Neuronal stem cell (in vitro differentiated cells): ENCODE measurements around the gene INTU.

ENCODE experiments used
- DNase-seq: peaks from one replicate; pipeline ENCODE4 v3.0.0-alpha.2; 2013; ENCODE audit warnings: low spot score
- H2AFZ ChIP-seq: one replicate; pipeline ENCODE4 v1.6.1; 2013; ENCODE audit warnings: mild to moderate bottlenecking, low read length, inconsistent platforms
- H2AK5ac ChIP-seq: 2 replicates; pipeline ENCODE4 v1.6.1; 2013; ENCODE audit warnings: low read depth, mild to moderate bottlenecking, inconsistent platforms, low read length, moderate library complexity, mixed read lengths
- H2BK120ac ChIP-seq: 2 replicates; pipeline ENCODE4 v1.6.1; 2013; ENCODE audit warnings: low read depth, mild to moderate bottlenecking, inconsistent platforms, low read length, moderate library complexity, mixed read lengths
- H2BK12ac ChIP-seq: one replicate; pipeline ENCODE4 v1.6.1; 2013; ENCODE audit warnings: low read length, inconsistent platforms
- H2BK15ac ChIP-seq: 2 replicates; pipeline ENCODE4 v1.6.1; 2013; ENCODE audit warnings: mild to moderate bottlenecking, low read length, inconsistent platforms, mixed read lengths
- H2BK5ac ChIP-seq: one replicate; pipeline ENCODE4 v1.6.1; 2013; ENCODE audit warnings: inconsistent platforms, mild to moderate bottlenecking, low read length, moderate library complexity
- H3K14ac ChIP-seq: one replicate; pipeline ENCODE4 v1.6.1; 2013; ENCODE audit warnings: low read length, inconsistent platforms
- H3K18ac ChIP-seq: 2 replicates; pipeline ENCODE4 v1.6.1; 2013; ENCODE audit warnings: low read length, inconsistent platforms
- H3K23ac ChIP-seq: 2 replicates; pipeline ENCODE4 v1.6.1; 2013; ENCODE audit warnings: low read depth, mild to moderate bottlenecking, mixed read lengths, low read length, inconsistent platforms; ENCODE audit not compliant: poor library complexity
- H3K27ac ChIP-seq: replicated peaks from 3 replicates; pipeline ENCODE4 v1.5.1; 2013; ENCODE audit warnings: low read length, inconsistent platforms
- H3K27me3 ChIP-seq, 3 experiments: 2 replicates each; pipeline ENCODE4 v1.6.1; 2013; ENCODE audit warnings: low read length in 3 of 3, mild to moderate bottlenecking in 2 of 3, inconsistent platforms in 1 of 3, low read depth in 1 of 3, mixed read lengths in 1 of 3, moderate library complexity in 1 of 3; ENCODE audit not compliant: control insufficient read depth in 3 of 3, insufficient read depth in 3 of 3
- H3K36me3 ChIP-seq, 2 donors: replicated peaks in 1 of 2; 2 replicates each; pipeline ENCODE4 v1.6.1; 2013; ENCODE audit warnings: low read length in 2 of 2; ENCODE audit not compliant: control insufficient read depth in 2 of 2, insufficient read depth in 2 of 2
- H3K4ac ChIP-seq: 2 replicates; pipeline ENCODE4 v1.6.1; 2013; ENCODE audit warnings: inconsistent platforms, mild to moderate bottlenecking, low read length, moderate library complexity
- H3K4me1 ChIP-seq, 2 donors: 1 replicate in 1 of 2; 2 replicates in 1 of 2; pipeline ENCODE4 v1.6.1; 2013; ENCODE audit warnings: low read length in 2 of 2, low read depth in 1 of 2; ENCODE audit not compliant: control insufficient read depth in 2 of 2, insufficient read depth in 1 of 2
- H3K4me2 ChIP-seq: one replicate; pipeline ENCODE4 v1.6.1; 2013; ENCODE audit warnings: mild to moderate bottlenecking, low read length, inconsistent platforms; ENCODE audit not compliant: insufficient read depth, poor library complexity, severe bottlenecking
- H3K4me3 ChIP-seq, 2 donors: 2 replicates each; pipeline ENCODE4 v1.5.1; 2013; ENCODE audit warnings: low read length in 2 of 2, mild to moderate bottlenecking in 2 of 2, inconsistent platforms in 1 of 2, moderate library complexity in 1 of 2
- H3K79me1 ChIP-seq: one replicate; pipeline ENCODE4 v1.6.1; 2013; ENCODE audit warnings: low read depth, mild to moderate bottlenecking, inconsistent platforms, low read length, moderate library complexity
- H3K9ac ChIP-seq: one replicate; pipeline ENCODE4 v1.6.1; 2013; ENCODE audit warnings: mild to moderate bottlenecking, low read depth, low read length, inconsistent platforms; ENCODE audit not compliant: poor library complexity
- H3K9me3 ChIP-seq, 2 donors: replicated peaks in 1 of 2; 2 replicates each; pipeline versions ENCODE3 to v1.6.1; 2013; ENCODE audit warnings: low read length in 2 of 2, mild to moderate bottlenecking in 2 of 2, inconsistent platforms in 1 of 2, low read depth in 1 of 2, mixed read lengths in 1 of 2, moderate library complexity in 1 of 2; ENCODE audit not compliant: control insufficient read depth in 2 of 2, insufficient read depth in 1 of 2
- H4K8ac ChIP-seq: one replicate; pipeline ENCODE4 v1.6.1; 2013; ENCODE audit warnings: low read depth, mild to moderate bottlenecking, inconsistent platforms, low read length, moderate library complexity
- H4K91ac ChIP-seq: one replicate; pipeline ENCODE4 v1.6.1; 2013; ENCODE audit warnings: low read length, low read depth, mild to moderate bottlenecking, inconsistent platforms; ENCODE audit not compliant: poor library complexity
- WGBS, 2 donors: extraction: QIAGEN DNeasy Blood & Tissue Kit; methylation state at CpG; one replicate each; pipeline ENCODE4 v1.1.7; 2013; ENCODE audit warnings: missing lambda C conversion rate in 2 of 2, mixed read lengths in 1 of 2; ENCODE audit not compliant: insufficient read length in 2 of 2, insufficient replicate concordance in 1 of 2; ENCODE audit errors: extremely low coverage in 2 of 2; 5-methylcytosine and 5-hydroxymethylcytosine counted together

INTU gene

GRCh38 chr4:127622621-127622920 is 10.2 kb upstream of the INTU start:
- H3K9me3 ChIP-seq, result no peaks in the 10 kb centered on the region
- no peak overlapping the region for H3K9ac ChIP-seq
- no peak overlapping the region for H3K4ac ChIP-seq
- H2BK5ac ChIP-seq, result no peak overlapping the region
- peak overlapping the region; percentile 85 for H3K23ac ChIP-seq
- peak overlapping the region; percentile 91 for H3K4me2 ChIP-seq
- no peak for DNase-seq
- peaks cover 2 to 3% of the 10 kb centered on the region in 2 donors for H3K4me1 ChIP-seq
- peak overlapping the region; percentile 58 for H2BK12ac ChIP-seq
- H2BK120ac ChIP-seq, result peak overlapping the region; percentile 72
- no peaks in the 10 kb centered on the region for H3K36me3 ChIP-seq
- H2AK5ac ChIP-seq, result no peak overlapping the region
- H4K91ac ChIP-seq, result no peak overlapping the region
- peaks cover 1% of the 10 kb centered on the region for H3K79me1 ChIP-seq
- H3K18ac ChIP-seq, result peak overlapping the region; percentile 95
- H4K8ac ChIP-seq, result no peak overlapping the region
- peak overlapping the region; percentile 100 for H2AFZ ChIP-seq
- H3K4me3 ChIP-seq, result peak overlapping the region; percentile 67 to 84
- no peak overlapping the region for H3K27ac ChIP-seq
- H3K14ac ChIP-seq, result no peak overlapping the region
- no CpG with 5 or more reads among the region's 12 CpGs for WGBS, 2 donors
- H3K27me3 ChIP-seq, result peaks cover 0 to 19% (median 11%) of the 10 kb centered on the region in 3 experiments
- no peak overlapping the region for H2BK15ac ChIP-seq

DNA sequence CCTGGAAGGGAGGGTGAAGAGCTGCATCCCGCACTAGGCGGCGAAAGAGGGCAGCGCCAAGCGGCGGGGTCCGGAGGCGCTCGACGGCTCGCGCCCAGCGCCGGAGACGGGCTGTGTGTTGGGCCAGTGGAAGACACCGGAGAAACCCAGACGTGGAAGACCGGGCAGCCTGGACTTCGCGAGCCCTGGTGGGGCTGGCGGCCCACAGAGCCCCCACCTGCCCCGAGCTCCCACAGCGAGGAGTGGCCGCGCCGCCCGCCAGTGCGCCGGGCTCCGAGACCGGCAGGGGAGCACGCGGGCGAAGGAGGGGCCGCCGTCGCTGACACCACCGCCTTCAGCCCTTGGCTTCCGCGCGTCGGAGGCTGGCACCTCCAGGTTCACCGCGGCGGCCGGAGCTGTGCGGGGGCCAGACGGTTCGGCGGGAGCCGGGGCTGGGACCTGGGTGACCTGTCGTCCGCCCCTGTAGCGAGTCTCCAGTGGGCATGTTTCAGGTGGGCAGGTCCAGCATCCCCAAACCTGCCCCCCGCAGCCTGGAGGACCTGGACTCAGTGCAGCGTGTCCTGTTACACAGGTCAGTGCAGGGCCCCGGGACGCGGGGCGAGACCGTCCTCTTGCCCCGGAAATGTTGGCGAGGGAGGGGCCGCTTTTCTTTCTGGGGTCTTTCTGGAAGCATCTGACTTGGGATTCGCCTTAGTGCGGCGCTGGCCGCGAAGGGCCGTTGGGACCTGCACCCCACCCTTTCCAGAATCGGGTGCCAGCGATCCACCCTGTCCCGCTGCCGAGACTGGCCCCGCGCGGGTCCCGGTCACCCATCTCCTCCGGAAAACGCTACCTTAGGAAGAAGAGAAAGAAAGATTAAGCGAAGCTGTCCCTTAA is 9.6 kb upstream of the INTU start:
- Histone ChIP-seq H2AFZ (peak overlapping the region; percentile 100), H3K27ac (no peak overlapping the region), H2BK12ac (peak overlapping the region; percentile 58), H3K36me3 (no peaks in the 10 kb centered on the region), H3K27me3 (peaks cover 0 to 19% (median 11%) of the 10 kb centered on the region in 3 experiments), H3K9ac (peak overlapping the region; percentile 84), H2BK5ac (peak overlapping the region; percentile 66), H3K9me3 (no peaks in the 10 kb centered on the region), H2BK15ac (peak overlapping the region; percentile 62), H4K91ac (no peak overlapping the region), H2AK5ac (no peak overlapping the region), H3K4ac (no peak overlapping the region), H3K4me1 (peaks cover 2 to 3% of the 10 kb centered on the region in 2 donors), H4K8ac (no peak overlapping the region), H3K4me2 (peak overlapping the region; percentile 91), H2BK120ac (peak overlapping the region; percentile 72), H3K14ac (peak overlapping the region; percentile 71), H3K23ac (peak overlapping the region; percentile 85), H3K18ac (peak overlapping the region; percentile 95), H3K4me3 (peak overlapping the region; percentile 67 to 84), H3K79me1 (peaks cover 1% of the 10 kb centered on the region)
- peak; percentile 65 for DNase-seq
- WGBS, 2 donors, result no CpG with 5 or more reads among the region's 81 CpGs

- Histone ChIP-seq H3K36me3 (no peaks in the 10 kb centered on the region), H3K9ac (no peak overlapping the region), H3K27ac (no peak overlapping the region), H3K27me3 (peaks cover 0 to 19% (median 11%) of the 10 kb centered on the region in 3 experiments), H4K91ac (no peak overlapping the region), H3K79me1 (peaks cover 1% of the 10 kb centered on the region), H2BK15ac (no peak overlapping the region), H3K4ac (no peak overlapping the region), H3K18ac (no peak overlapping the region), H3K23ac (peak overlapping the region; percentile 85), H4K8ac (no peak overlapping the region), H2BK12ac (no peak overlapping the region), H3K4me3 (peak overlapping the region; percentile 67 to 84), H2BK5ac (peak overlapping the region; percentile 66), H3K14ac (no peak overlapping the region), H3K4me2 (peak overlapping the region; percentile 91), H2AK5ac (no peak overlapping the region), H2AFZ (peak overlapping the region; percentile 100), H3K4me1 (peaks cover 2 to 3% of the 10 kb centered on the region in 2 donors), H2BK120ac (no peak overlapping the region), H3K9me3 (no peaks in the 10 kb centered on the region)
- no CpG with 5 or more reads among the region's 7 CpGs for WGBS, 2 donors
- no peak for DNase-seq
These were observed 9.0 kb upstream of the INTU start for GRCh38 chr4:127623797-127624083.

GRCh38 chr4:127624173-127624572 is 8.6 kb upstream of the INTU start:
- no peak overlapping the region for H4K8ac ChIP-seq
- H3K4ac ChIP-seq, result no peak overlapping the region
- peak overlapping the region in 1 of 2 donors; percentile 67 for H3K4me3 ChIP-seq
- peaks cover 1% of the 10 kb centered on the region for H3K79me1 ChIP-seq
- H3K36me3 ChIP-seq, result no peaks in the 10 kb centered on the region
- WGBS, 2 donors, result no CpG with 5 or more reads among the region's 8 CpGs
- H3K4me2 ChIP-seq, result no peak overlapping the region
- DNase-seq, result no peak
- H3K14ac ChIP-seq, result no peak overlapping the region
- no peak overlapping the region for H2BK15ac ChIP-seq
- H4K91ac ChIP-seq, result no peak overlapping the region
- H3K4me1 ChIP-seq, result peaks cover 2 to 3% of the 10 kb centered on the region in 2 donors
- H2AFZ ChIP-seq, result peak overlapping the region; percentile 100
- no peak overlapping the region for H2BK12ac ChIP-seq
- H3K27me3 ChIP-seq, result peaks cover 0 to 19% (median 11%) of the 10 kb centered on the region in 3 experiments
- H3K9me3 ChIP-seq, result no peaks in the 10 kb centered on the region
- H2AK5ac ChIP-seq, result no peak overlapping the region
- no peak overlapping the region for H3K23ac ChIP-seq
- no peak overlapping the region for H2BK120ac ChIP-seq
- no peak overlapping the region for H3K9ac ChIP-seq
- no peak overlapping the region for H2BK5ac ChIP-seq
- H3K18ac ChIP-seq, result no peak overlapping the region
- H3K27ac ChIP-seq, result no peak overlapping the region
